ENCODE measurements around the gene CHEK2.
"Not testable (repeated sequence)": the region's sequence is repeated elsewhere in the genome, so short reads cannot be mapped to it uniquely, and the experiment has no call there.

Gene CHEK2

DNA sequence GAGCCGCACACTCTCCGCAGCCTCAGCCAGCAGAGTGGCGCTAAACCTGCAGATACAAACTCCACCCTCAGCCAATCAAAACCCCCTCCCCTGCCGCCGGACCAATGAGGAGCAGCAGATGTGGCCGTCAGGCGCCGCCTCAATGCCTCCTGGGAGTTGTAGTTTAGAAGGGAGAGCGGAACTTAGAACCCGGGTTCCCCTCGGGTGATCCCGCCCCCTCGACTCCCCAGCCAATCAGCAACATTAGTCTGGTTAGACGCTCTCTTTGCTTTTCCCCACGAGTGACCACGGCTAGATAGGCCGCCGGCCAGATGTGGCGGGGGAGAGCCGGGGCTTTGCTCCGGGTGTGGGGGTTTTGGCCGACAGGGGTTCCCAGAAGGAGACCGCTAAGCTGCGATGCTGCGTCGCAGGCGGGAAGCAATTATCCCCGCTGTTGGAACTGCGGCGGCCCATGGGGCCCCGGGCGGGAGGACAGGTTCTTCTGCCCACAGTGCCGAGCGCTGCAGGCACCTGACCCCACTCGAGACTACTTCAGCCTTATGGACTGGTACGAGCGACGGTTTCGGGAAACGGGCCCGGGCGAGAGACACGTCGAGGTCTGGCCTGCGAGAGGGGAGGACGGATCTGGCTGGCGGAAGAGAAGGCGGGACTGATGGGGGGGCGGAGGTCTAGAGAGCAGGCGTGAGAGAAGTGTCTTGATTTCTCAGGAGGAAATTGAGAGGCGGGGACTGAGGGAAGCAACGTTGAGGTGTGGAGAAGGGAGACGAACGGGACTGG is at the start of gene CHEK2, which contains the start of gene HSCB:
Gene CHEK2 (minus strand): TSS at position 36 of the 777 bp plus-strand sequence. CDS start 7,099 bp downstream, outside the sequence.
Gene HSCB (plus strand): TSS at position 255 of the 777 bp plus-strand sequence. CDS start 57 bp downstream, at position 312.
- peak; percentile 96 for DNase-seq (ENCODE audit: low spot score)

DNA sequence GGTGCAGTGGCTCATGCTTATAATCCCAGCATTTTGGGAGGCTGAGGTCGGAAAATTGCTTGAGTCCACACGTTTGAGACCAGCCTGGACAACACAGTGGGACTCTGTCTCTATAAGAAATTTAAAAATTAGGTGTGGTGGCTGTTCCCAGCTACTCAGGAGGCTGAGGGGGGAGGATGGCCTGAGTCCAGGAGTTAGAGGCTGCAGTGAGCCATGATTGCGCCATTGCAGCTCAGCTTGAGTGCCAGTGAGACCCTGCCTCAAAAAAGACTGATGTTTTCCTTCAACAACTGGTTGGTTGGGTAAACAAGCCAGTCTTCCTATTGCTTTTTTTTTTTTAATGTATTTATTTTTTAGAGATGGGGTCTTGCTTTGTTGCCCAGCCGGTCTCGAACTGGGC is 49.5 kb upstream of the CHEK2 start:
- DNase-seq (ENCODE audit: low spot score) = no peak

DNA sequence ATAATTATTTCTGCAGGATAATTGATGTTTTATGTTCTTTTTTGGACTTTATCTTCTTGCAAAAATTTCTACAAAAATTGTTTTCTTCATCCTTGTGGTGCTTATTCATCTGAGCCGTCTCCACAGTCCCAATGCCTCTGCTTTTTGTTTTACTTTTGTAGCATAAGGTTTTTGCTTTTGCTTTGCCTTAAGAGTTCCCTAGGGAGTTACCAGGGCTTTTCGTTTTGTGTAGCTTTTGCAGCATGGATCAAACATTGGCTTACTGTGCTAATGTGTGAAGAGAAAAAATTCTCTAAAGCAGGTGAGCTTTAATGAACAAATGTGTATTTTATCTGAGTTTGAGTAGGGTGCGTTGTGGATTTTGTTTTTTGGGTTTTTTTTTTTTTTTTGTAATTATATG is 47.0 kb upstream of the CHEK2 start:
- DNase-seq (ENCODE audit: low spot score) = no peak

DNA sequence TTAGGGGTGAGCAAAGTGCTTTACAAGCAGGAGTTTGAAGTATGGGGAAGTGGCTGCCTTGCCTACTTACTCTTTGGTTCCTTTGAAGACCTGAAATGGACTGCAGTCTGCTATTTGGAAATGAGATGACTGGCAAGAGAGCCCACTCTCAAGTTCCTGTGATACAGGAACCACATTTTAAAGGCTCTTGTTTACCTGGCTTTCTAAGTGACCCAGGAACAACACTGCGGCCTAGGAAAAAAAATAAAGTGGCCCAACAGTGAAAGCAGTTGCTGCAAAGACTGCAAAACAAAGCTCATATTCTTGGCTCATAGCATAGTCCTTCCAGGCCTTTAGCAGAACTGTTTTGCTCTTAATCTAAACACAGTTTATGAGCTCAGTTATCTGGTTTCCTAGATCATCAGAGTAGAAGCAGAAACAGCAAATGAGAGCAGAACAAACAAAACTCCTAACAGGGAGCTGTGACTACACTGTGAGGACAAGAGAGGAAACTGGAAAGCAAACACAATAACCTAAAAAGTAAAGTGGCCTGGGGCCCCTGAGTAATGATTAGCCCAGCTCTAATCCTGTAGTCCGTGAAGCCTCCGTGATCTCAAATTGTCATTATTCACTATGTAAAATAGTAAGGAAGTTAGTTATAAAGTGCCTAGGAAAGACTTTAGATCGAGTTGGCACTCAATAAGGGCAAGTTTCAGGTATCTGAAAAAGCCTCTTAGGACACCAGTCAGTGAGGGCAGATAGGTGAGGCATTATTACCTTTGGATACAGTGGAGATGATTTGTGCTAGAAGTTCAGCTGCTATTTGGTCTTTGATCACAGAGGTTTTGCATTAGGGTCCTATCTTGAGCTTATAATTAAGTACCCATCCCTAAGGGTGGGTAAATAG is 42.4 kb upstream of the CHEK2 start:
- no peak for DNase-seq (ENCODE audit: low spot score)

DNA sequence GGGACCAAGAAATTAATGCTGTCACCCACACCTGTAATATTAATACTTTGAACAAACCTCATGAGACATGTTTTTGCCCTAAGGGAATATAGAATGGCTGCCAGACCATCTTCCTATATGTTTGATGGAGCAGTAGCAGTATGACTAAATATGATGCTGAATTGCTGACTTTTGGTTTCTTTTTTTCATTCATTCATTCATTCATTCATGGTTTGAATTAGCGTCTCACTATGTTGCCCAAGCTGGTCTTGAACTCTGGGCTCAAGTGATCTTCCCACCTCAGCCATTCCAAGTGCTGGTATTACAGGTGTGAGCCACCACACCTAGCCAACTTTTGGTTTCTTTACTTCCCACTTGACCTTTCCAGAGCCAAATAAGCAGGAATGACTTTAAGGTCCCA is 38.7 kb upstream of the CHEK2 start:
- no peak for DNase-seq (ENCODE audit: low spot score)

DNA sequence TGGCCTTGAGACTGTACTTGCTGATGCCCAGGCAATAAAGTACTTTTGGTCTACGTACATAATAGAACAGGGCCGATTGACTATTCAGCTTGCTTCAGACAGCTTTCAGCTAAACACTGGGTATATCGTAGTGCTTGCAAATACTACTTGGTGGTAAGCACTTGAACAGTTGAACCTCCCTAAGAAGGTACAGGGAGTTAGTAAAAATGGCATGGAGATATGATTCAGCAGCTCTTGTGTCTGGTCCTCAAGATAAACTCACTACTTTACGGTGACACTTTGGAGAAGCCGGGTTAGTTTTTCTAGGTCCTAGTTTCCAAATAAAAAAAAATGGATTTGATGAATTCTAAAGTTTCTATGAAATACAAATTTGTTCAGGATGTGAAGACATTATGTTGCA is 38.2 kb upstream of the CHEK2 start:
- DNase-seq (ENCODE audit: low spot score) = no peak

DNA sequence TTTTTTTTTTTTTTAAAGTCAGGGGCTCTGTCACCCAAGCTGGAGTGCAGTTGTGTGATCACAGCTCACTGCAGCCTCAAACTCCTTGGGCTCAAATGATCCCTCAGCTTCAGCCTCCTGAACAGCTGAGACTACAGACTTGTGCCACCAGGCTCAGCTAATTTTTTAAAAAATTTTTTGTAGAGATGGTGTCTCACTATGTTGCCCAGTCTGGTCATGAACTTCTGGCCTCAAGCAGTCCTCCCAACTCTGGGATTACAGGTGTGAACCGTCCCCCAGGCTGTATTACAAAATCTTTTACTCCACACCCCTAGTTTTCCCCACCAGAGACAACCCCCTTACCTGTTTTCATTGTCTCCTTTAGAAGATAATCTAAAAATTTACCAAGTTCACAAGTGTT is 32.8 kb upstream of the CHEK2 start:
- no peak for DNase-seq (ENCODE audit: low spot score)

DNA sequence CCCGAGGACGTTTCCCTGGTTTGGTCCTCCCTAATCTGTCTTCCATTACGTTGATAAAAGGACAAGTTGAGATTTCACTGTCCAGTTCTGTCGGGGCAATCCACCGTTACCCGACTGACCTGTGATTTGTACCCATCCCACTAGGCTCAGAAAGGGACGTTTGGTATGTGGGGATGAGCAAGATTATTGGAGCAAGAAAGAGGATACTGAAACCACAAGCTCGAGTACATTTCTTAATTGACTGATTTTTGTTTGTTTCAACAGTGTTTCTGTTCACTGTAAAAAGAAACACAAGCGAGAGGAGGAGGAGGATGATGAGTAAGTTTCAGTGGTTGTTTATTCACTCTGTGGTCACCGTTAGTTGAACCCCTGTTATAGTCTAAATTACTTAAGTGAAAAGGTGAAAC is 31.8 kb upstream of the CHEK2 start:
- DNase-seq (ENCODE audit: low spot score) = peak; percentile 69

DNA sequence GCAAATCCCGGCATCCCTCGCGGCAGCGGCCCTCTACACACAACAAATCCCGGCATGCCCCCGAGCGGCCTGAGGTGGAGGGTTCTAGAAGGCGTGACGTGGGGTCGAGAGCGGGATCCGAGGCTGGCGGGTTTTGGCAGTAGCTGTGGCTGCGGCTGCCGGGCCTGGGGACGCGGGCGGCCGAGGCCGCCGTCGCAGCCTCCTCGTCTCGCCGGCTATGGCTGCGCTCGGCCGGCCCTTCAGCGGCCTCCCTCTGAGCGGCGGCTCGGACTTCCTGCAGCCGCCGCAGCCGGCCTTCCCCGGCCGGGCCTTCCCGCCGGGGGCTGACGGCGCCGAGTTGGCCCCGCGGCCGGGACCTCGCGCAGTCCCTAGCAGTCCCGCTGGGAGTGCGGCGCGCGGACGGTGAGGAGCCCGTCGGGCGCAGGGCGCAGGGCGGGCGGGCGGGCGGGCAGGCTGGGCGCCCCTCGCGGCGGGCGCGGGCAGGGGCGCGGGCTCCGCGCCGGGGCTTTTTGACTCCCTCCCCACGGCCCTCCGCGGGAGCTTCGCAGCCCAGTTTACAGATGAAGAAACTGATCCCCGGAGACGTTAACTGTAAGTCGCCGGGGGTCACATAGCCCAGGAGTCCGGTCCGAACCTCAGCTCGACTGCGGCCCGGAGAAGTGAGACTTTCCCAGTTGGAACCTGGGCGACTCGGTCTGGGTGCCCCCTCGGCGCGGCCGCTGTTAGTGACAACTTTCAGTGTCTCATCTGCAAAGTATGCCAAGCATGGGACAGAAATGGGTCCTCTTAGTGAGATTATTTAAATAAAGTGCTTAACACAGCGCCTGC is 31.2 kb upstream of the CHEK2 start, which contains the start of gene CCDC117:
Gene CCDC117 (plus strand): TSS at position 63 of the 828 bp plus-strand sequence. CDS start 155 bp downstream, at position 218.
- DNase-seq (ENCODE audit: low spot score) = peak; percentile 93

DNA sequence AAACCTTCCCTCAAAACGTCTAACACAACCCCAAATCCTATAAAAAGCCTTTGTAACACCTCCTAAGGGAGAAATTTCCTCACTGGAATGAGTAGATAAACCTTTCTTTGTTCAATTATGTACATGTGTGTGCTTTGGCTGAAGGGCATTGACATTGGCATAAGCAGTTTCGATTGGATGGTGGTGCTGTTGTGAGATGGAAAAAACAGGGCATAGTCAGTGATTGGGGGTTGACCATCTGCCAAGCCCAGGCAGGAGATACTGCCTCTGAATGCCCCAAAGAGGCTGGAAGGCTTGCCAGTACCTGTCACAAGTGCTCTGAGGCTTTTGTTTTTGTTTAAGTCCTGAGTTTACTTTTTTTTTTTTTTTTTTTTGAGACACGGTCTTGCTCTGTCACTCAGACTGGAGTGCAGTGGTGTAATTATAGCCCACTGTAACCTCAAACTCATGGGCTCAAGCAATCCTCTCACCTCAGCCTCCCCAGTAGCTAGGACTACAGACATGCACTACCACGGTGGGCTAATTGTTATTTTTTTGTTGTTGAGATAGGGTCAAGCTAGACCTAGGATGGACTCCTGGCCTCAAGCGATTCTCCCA is 29.7 kb upstream of the CHEK2 start:
- no peak for DNase-seq (ENCODE audit: low spot score)

DNA sequence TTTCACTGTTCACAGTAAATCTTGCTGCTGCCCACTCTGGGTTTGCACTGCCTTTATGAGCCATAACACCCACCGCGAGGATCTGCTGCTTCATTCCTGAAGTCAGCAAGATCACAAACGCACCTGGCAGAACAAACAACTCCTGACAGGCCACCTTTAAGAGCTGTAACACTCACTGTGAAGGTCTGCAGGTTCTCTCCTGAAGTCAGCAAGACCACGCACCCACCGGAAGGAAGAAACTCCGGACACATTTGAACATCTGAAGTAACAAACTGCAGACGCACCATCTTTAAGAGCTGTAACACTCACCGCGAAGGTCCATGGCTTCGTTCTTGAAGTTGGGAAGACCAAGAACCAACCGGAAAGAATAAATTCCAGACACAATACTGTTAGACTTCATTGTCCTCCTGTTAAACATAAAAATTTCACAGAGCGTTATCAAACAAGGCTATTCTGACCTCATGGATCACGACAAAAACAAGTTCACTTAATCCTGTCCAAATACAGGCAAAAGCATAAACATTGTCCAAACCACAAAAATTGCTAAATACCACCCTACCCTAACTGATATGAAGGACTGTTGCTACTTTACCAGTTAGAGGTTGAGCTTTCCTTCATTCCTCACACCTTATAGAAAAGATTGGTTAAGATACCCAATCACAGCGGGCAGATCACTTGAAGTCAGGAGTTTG is 27.9 kb upstream of the CHEK2 start:
- DNase-seq (ENCODE audit: low spot score) = no peak

DNA sequence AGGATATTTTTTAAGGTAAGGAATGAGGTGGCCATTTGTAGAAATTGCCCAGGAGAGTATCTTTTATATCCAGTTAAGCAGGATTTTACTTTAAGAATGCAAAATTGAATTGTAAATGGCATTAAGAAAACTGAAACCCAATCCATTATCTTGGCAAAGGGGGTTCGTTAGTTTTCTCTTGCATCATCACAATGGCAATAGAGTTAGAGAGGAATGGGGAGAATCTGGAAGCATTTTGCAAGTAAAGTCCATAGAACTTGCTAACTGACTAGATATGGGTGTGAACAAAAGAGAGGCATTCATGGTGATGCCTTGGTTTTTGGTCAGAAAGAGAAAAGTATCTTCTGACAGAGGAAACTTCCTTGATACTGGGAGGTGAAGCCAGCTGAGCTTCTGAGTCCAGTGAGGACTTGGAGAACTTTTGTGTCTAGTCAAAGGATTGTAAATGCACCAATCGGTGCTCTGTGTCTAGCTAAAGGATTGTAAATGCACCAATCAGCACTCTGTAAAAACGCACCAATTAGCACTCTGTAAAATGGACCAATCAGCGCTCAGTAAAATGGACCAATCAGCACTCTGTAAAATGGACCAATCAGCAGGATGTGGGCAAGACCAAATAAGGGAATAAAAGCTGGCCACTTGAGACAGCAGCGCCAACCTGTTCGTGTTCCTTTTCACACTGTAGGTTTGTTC is 27.2 kb upstream of the CHEK2 start:
- DNase-seq (ENCODE audit: low spot score) = no peak

DNA sequence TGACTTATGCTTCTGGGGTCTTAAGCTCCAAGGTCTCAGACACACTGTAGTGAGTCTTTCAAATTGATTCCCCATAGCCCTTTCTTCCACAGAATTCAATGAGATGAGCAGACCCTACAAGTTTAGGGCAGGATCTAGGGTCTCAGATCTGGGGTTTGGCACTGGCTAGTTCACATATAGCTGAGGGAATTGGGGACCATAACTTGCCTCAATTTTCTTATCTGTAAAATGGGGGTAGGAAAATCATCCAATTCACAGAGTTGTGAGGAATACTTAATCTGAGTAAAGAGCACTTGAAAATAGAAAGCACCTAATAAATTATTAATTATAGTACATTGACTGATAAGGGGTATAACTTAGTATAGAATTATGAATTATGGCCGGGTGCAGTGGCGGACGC is 25.0 kb upstream of the CHEK2 start:
- DNase-seq (ENCODE audit: low spot score) = no peak

DNA sequence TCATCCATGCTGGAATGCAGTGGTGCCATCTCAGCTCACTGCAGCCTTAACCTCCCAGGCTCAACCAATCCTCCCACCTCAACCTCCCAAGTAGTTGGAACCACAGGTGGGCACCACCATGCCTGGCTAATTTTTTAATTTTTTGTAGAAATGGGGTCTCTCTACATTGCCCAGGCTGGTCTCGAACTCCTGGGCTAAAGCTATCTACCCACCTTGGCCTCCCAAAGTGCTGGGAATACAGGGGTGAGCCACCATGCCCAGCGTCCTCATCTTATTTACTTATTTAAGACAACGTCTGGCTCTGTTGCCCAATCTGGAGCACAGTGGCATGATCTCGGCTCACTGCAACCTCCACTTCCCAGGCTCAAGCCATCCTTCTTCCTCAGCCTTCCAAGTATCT is 20.4 kb upstream of the CHEK2 start:
- DNase-seq (ENCODE audit: low spot score) = not testable (repeated sequence)

DNA sequence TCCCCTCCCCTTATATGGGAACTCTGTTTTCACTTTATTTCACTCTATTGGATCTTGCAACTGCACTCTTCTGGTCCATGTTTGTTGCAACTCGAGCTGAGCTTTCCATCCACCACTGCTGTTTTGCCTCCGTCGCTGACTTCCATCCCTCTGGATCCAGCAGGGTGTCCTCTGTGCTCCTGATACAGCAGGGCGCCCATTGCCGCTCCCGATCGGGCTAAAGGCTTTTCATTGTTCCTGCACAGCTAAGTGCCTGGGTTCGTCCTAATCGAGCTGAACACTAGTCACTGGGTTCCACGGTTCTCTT is 19.8 kb upstream of the CHEK2 start:
- no peak for DNase-seq (ENCODE audit: low spot score)

DNA sequence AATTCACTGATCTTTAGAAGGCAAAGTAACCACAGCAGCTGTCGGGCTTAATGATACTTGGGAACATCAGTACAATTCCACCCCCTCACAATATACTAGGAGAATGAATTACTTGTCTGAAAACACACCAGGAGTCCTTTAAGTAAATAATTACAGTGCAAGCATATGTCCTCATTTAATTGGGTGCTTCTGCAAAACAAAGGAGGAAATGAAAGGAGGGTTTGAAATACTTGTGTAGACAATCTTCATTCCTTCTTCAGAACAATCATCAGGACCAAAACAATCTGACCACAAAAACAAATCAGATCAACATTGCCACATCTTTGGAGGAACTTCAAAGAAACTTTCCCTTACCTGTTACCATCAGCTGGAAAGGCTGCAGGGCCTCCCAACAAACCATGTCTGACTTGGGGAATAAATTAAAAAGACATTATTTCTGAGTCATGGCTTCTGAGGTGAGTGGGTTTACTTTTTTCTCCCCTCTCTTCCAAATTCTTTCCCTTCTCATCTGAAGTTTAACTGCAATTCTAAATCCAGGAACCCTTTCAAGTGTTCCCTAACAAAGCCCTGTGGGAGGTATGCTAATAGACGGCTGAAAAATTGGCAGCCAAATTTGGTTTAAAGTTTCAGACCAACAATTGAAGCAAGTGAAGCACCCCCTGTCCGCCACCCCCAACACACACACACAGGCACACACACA is 18.4 kb upstream of the CHEK2 start:
- no peak for DNase-seq (ENCODE audit: low spot score)

DNA sequence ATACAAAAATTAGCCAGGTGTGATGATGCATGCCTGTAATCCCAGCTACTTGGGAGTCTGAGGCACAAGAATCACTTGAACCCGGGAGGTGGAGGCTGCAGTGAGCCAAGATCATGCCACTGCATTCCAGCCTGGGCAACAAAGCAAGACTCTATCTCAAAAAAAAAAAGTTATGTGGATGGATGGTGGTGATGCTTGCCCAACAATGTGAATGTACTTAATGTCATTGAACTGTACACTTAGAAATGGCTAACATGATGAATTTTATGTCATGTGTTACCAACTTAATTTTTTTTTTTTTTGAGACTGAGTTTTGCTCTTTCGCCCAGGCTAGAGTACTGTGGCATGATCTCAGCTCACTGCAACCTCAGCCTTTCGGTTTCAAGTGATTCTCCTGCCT is 12.9 kb upstream of the CHEK2 start:
- not testable (repeated sequence) for DNase-seq (ENCODE audit: low spot score)

DNA sequence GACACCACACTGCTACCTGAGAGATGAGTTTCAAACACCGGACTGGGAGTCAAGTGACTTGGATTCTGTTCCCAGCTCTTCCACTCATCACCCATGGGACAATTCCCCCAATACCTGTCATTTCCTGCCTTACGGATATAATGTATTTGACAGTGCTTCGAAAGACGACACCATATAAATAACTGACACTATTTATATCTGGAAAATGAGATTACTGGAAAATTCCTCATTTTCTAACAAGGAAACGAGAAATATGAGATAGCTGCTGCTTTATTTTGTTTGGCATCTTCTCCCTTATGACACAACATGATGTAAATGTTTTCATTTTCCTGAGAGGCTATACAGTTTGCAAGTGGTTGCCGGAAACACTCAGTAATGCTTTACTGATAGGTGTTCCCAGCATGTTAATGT is 8.9 kb upstream of the CHEK2 start:
- peak; percentile 41 for DNase-seq (ENCODE audit: low spot score)

DNA sequence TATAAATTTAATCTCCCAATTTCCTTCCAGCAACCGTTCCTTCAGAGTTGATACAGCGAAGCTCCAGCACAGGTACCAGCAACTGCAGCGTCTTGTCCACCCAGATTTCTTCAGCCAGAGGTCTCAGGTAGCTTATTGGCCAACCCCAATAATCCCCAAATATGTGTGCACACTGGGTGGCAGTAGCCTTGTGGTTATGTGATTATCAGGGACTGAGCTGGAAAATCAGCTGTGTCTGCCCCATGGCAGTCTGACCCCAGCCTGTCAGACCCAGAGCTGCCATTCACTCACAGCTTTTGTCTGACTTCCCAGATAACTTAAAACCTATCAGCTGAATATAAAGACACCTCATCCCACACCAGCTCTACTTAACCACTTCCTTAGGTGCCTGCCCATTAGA is 2.2 kb upstream of the CHEK2 start:
- DNase-seq (ENCODE audit: low spot score) = no peak

DNA sequence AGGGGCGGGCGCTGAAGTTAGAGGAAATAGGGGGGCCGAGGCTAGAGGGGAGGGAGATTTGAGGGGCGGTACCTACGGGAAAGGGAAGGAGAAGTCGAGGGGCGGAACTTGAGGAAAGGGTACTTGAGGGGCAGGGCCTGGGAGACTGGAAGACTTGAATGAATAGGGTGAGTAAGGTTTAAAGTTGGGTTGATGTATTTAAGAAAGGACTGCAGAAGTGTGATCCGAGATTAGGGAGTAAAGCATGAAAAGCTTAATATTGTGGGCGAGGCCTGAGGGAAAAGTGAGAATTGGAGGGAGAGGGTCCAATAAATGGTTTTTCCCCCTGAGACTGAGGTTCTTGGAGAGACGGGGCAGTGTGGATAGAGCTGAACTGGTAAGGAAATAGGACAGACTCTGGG is 942 bp upstream of the CHEK2 start:
- DNase-seq (ENCODE audit: low spot score) = no peak

Measured in AG08396 (cell line).